ENCODE results near the gene MAN1C1. TPM values are rescaled to one million over a fixed set of nuclear protein-coding genes. Genes with fewer than 3 reads are reported as not detected.

Gene MAN1C1
- total RNA-seq, 1 experiment from 2014 or later, result 9.3 TPM

- Histone ChIP-seq H2AFZ (ENCODE audit: low read length) (no peak overlapping the region), H2BK5ac (ENCODE audit: insufficient read length, low read length) (no peak overlapping the region), H4K5ac (ENCODE audit: insufficient read length, low read depth, low read length) (no peak overlapping the region), H2BK120ac (ENCODE audit: low read depth, low read length, poor library complexity, severe bottlenecking) (no peak overlapping the region), H3K18ac (ENCODE audit: insufficient read length, low read depth, low read length) (no peak overlapping the region), H2BK20ac (ENCODE audit: low read depth, low read length, poor library complexity, severe bottlenecking) (no peak overlapping the region), H4K20me1 (ENCODE audit: control insufficient read depth, insufficient read depth, insufficient read length) (no peaks in the 10 kb centered on the region), H3K14ac (ENCODE audit: insufficient read depth, low read length) (no peak overlapping the region), H3K56ac (ENCODE audit: insufficient read length, low read depth, low read length) (no peak overlapping the region), H2AK5ac (ENCODE audit: insufficient read length, low read length) (no peak overlapping the region), H4K8ac (replicated peaks; ENCODE audit: insufficient read length, low read depth, low read length) (no peak overlapping the region), H3K4ac (ENCODE audit: low read depth, low read length) (no peak overlapping the region), H3K27me3 (ENCODE audit: insufficient read depth, low read length) (no peaks in the 10 kb centered on the region), H2BK12ac (ENCODE audit: insufficient read length, low read depth, low read length) (no peak overlapping the region), H3K79me1 (ENCODE audit: insufficient read depth, low read depth, low read length, poor library complexity, severe bottlenecking) (no peaks in the 10 kb centered on the region), H3T11ph (ENCODE audit: low read length) (no peak overlapping the region), H3K79me2 (ENCODE audit: insufficient read depth, low read length) (no peaks in the 10 kb centered on the region), H3K4me2 (ENCODE audit: insufficient read depth, insufficient read length, low read length) (no peak overlapping the region), H3K23ac (ENCODE audit: insufficient read length, low read depth, low read length) (no peak overlapping the region), H4K91ac (ENCODE audit: insufficient read length, low read depth, low read length) (no peak overlapping the region), H3K4me1 (ENCODE audit: insufficient read depth, low read length) (no peaks in the 10 kb centered on the region), H3K9me3 (ENCODE audit: control insufficient read depth, low read depth, low read length) (no peaks in the 10 kb centered on the region), H3K9ac (ENCODE audit: extremely low read depth, insufficient read length, low read length) (no peak overlapping the region), H2BK15ac (ENCODE audit: low read depth, low read length) (no peak overlapping the region), H3K27ac (ENCODE audit: insufficient read length, low read depth, low read length) (no peak overlapping the region), H3K23me2 (ENCODE audit: insufficient read length, low read depth, low read length, poor library complexity, severe bottlenecking) (no peaks in the 10 kb centered on the region)
- TF ChIP-seq, protein P1, sequence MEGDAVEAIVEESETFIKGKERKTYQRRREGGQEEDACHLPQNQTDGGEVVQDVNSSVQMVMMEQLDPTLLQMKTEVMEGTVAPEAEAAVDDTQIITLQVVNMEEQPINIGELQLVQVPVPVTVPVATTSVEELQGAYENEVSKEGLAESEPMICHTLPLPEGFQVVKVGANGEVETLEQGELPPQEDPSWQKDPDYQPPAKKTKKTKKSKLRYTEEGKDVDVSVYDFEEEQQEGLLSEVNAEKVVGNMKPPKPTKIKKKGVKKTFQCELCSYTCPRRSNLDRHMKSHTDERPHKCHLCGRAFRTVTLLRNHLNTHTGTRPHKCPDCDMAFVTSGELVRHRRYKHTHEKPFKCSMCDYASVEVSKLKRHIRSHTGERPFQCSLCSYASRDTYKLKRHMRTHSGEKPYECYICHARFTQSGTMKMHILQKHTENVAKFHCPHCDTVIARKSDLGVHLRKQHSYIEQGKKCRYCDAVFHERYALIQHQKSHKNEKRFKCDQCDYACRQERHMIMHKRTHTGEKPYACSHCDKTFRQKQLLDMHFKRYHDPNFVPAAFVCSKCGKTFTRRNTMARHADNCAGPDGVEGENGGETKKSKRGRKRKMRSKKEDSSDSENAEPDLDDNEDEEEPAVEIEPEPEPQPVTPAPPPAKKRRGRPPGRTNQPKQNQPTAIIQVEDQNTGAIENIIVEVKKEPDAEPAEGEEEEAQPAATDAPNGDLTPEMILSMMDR (conservative IDR thresholded peaks at IDR 0.05), result no peak
- DNase-seq, result no peak
- WGBS (ENCODE audit: extremely low coverage, insufficient read length, low lambda C conversion rate), result no CpG with 5 or more reads among the region's 1 CpG
- Mint-ChIP-seq H3K27me3 (ENCODE audit: low read depth) (no peaks in the 10 kb centered on the region), H3K4me3 (no peak overlapping the region), H3K9me3 (no peaks in the 10 kb centered on the region), H3K36me3 (ENCODE audit: insufficient read depth in 1 of 3, low read depth in 3 of 3) (peaks cover 13 to 69% (median 56%) of the 10 kb centered on the region in 3 experiments; a peak in 6 of 7 replicates), H3K27ac (no peak overlapping the region), H3K4me1 (no peaks in the 10 kb centered on the region)
Measured at GRCh38 chr1:25829046-25829445, 212.5 kb downstream of the MAN1C1 start.
